ENCODE results near the gene FRAS1.
"Not testable (repeated sequence)": the region's sequence is repeated elsewhere in the genome, so short reads cannot be mapped to it uniquely, and the experiment has no call there.

The FRAS1 gene

DNA sequence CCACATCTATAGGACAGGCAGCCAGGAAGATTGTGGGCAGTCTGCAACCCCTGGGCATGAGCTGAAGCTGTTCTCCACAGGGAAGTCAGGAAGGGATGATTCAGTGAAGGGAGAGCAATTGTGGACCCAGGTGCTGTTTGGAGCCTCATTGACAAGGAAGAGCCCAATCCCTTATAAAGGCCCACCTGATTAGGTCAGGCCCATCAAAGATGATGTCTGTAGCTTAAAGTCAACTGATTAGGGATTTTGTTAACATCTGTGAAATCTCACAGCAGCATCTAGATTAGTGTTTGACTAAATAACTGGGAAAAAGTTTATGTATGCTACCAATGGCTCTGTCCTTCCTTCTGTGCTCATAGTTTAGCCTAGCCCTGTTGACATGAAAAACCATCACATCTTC, 127.5 kb downstream of the FRAS1 start:
- Mint-ChIP-seq H3K27ac (no peak overlapping the region), H3K9me3 (no peaks in the 10 kb centered on the region), H3K36me3 (ENCODE audit: low read depth) (no peaks in the 10 kb centered on the region), H3K27me3 (ENCODE audit: low read depth) (peaks cover 3% of the 10 kb centered on the region), H3K4me3 (no peak overlapping the region), H3K4me1 (ENCODE audit: low read depth) (no peaks in the 10 kb centered on the region)
- DNase-seq (ENCODE audit: low spot score) = no peak

DNA sequence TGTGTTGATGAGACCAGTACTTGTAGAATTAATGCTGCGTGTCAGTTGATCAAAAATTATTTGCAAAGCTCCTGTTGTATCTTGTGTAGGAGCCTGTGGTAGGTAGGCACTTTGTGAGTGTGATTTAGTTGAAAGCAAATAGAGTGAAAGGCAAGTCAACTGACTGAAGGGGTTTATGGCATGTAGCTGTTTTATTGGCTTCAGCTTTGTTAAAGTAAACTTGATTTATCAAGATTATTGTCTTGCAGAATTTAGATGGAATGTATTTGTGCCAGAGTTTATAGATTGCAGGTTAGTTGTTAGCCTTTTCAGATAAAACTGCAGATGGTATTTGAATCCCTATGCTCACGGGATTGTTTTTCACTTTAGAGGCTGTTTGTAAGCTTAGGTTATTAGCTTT, 128.0 kb downstream of the FRAS1 start:
- no peak for DNase-seq (ENCODE audit: low spot score)
- Mint-ChIP-seq H3K4me3 (no peak overlapping the region), H3K27me3 (ENCODE audit: low read depth) (peaks cover 3% of the 10 kb centered on the region), H3K27ac (no peak overlapping the region), H3K36me3 (ENCODE audit: low read depth) (no peaks in the 10 kb centered on the region), H3K9me3 (no peaks in the 10 kb centered on the region), H3K4me1 (ENCODE audit: low read depth) (no peaks in the 10 kb centered on the region)

DNA sequence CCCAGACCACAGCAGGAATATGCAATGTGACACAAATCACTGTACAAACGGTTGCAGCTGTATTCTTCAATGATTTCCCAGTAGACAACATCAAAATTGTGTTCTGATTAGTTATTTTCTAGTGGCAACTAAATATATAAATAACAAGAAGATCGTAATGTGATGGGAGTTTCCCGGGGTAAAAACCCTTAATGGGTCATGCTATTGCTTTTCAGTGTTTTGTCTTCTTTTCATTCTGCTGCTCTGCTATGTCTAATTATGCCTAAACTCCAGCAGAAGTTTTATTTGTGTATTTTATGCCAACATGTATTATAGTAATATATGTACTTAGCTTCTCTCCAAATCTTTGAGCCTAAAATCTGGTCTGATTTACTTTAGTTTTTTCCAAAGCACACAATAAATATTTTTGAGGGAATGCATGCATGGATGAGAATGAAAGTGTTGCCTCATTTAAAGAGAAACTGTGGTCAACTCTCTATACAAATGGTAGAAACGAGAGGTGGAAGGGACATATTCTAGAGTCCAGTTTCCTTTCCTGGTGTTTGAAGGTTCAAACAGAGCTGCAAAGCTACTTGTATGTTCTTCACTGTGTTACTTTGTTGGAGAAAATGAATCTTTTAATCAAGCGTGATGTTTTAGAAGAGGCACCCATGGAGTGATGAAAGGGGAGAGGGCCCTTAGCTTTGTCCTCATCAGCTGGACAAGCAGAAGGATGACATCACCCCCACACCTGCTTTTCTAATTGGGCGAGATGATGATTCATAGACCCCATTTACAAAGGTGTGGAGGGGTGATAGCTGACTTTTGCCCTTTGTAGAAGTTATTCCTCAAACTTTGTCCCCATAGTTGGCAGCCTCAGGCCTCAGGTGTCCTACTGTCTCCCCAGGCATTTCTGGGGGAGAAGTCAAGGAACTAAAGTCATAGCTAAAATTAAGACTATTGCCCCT, 129.7 kb downstream of the FRAS1 start:
- no peaks in the 10 kb centered on the region for H3K9me3 Mint-ChIP-seq
- no peak overlapping the region for H3K4me3 Mint-ChIP-seq
- no peak overlapping the region for H3K27ac Mint-ChIP-seq
- H3K27me3 Mint-ChIP-seq (ENCODE audit: low read depth) = peaks cover 3% of the 10 kb centered on the region
- H3K4me1 Mint-ChIP-seq (ENCODE audit: low read depth) = no peaks in the 10 kb centered on the region
- H3K36me3 Mint-ChIP-seq (ENCODE audit: low read depth) = no peaks in the 10 kb centered on the region
- DNase-seq (ENCODE audit: low spot score) = no peak

DNA sequence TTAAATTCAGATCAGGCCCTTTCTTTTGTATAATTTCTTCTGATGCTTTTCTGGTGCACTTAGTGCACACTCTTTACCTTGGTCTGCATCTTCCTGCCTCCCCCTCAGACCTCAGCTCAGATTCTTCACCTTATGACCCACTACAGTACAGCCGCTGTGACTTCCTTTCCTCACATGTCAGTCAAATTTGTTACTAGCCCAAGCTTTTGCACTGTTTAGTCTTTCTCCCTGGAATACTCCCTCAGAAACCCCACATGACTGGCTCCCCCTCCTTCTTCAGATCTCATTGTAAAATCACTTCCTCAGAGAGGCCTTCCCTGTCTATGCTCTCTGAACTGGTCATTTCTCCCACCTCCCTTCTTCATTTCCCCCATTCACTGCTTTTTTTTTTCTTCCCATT, 132.9 kb downstream of the FRAS1 start:
- DNase-seq (ENCODE audit: low spot score) = no peak
- Mint-ChIP-seq H3K4me1 (ENCODE audit: low read depth) (no peaks in the 10 kb centered on the region), H3K4me3 (no peak overlapping the region), H3K36me3 (ENCODE audit: low read depth) (no peaks in the 10 kb centered on the region), H3K27ac (no peak overlapping the region), H3K9me3 (no peaks in the 10 kb centered on the region), H3K27me3 (ENCODE audit: low read depth) (peaks cover 3% of the 10 kb centered on the region)

- H3K4me3 Mint-ChIP-seq = no peak overlapping the region
- H3K4me1 Mint-ChIP-seq (ENCODE audit: low read depth) = no peaks in the 10 kb centered on the region
- H3K27me3 Mint-ChIP-seq (ENCODE audit: low read depth) = peaks cover 3% of the 10 kb centered on the region
- H3K36me3 Mint-ChIP-seq (ENCODE audit: low read depth) = no peaks in the 10 kb centered on the region
- no peaks in the 10 kb centered on the region for H3K9me3 Mint-ChIP-seq
- H3K27ac Mint-ChIP-seq = no peak overlapping the region
- no peak for DNase-seq (ENCODE audit: low spot score)
These were observed 133.5 kb downstream of the FRAS1 start for GRCh38 chr4:78190595-78190994.

DNA sequence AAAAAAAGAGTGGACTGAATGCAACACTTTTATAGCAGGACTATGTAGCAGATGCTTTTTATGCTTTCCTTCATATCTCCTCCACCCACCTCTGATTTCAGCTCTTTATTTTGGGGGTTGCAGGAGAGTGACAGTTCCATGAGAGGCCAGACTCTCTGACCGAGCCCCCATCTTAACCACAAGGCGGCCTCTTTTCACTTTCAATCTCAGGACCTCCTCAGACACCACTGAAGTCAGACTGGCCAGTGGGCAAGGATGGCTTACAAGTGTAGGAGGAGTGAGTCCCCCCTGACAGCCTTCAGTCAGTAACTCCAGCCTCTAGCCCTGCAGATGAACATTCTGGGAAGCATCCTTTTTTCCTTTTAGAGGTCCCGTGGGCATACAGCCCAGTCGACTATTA, 140.8 kb downstream of the FRAS1 start:
- no peaks in the 10 kb centered on the region for H3K4me1 Mint-ChIP-seq (ENCODE audit: low read depth)
- no peaks in the 10 kb centered on the region for H3K27me3 Mint-ChIP-seq (ENCODE audit: low read depth)
- no peaks in the 10 kb centered on the region for H3K36me3 Mint-ChIP-seq (ENCODE audit: low read depth)
- H3K27ac Mint-ChIP-seq = no peak overlapping the region
- no peaks in the 10 kb centered on the region for H3K9me3 Mint-ChIP-seq
- H3K4me3 Mint-ChIP-seq = no peak overlapping the region
- no peak for DNase-seq (ENCODE audit: low spot score)

DNA sequence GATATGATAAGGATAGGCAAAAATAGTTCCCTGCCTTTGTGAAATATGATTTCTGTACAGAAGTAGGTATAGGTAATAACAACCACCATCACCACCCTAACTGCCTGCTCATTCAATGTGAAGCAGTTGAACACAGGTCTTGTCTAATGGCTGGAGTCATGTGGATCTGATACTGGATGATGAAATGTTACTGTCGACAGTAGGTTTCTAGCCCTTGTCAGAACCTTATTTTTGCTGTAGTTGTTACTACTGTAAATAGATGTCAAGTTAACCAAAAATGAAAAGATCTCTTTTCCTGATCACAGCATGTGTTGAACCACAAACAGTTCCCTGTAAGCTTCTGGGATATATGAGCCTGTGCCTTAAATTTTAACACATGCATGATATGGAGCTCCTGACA, 142.9 kb downstream of the FRAS1 start:
- no peak for DNase-seq (ENCODE audit: low spot score)
- Mint-ChIP-seq H3K36me3 (ENCODE audit: low read depth) (no peaks in the 10 kb centered on the region), H3K27me3 (ENCODE audit: low read depth) (no peaks in the 10 kb centered on the region), H3K9me3 (no peaks in the 10 kb centered on the region), H3K4me3 (no peak overlapping the region), H3K4me1 (ENCODE audit: low read depth) (no peaks in the 10 kb centered on the region), H3K27ac (no peak overlapping the region)

DNA sequence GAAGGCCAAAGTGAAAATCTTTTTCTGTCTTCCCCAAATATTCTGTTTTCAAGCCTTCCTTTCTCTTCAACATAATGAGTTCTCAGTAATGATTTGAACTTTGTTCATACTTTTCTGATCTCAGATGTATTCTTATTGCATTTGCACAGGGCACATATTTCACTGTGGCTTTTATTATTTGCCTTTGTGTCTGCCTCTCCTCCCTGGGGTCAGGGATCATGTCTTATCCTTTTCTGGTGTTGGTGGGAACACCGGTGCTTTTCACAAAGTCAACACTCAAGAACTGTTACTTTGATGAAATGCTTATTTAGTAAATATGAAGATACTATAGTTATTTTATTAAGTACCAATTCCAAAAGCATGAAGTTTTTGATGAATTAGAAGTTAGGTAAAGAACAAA, 143.8 kb downstream of the FRAS1 start:
- Mint-ChIP-seq H3K36me3 (ENCODE audit: low read depth) (no peaks in the 10 kb centered on the region), H3K27ac (no peak overlapping the region), H3K9me3 (no peaks in the 10 kb centered on the region), H3K4me1 (ENCODE audit: low read depth) (no peaks in the 10 kb centered on the region), H3K27me3 (ENCODE audit: low read depth) (no peaks in the 10 kb centered on the region), H3K4me3 (no peak overlapping the region)
- no peak for DNase-seq (ENCODE audit: low spot score)

- Mint-ChIP-seq H3K27me3 (ENCODE audit: low read depth) (peaks cover 2% of the 10 kb centered on the region), H3K9me3 (no peaks in the 10 kb centered on the region), H3K36me3 (ENCODE audit: low read depth) (no peaks in the 10 kb centered on the region), H3K4me1 (ENCODE audit: low read depth) (no peaks in the 10 kb centered on the region), H3K4me3 (no peak overlapping the region), H3K27ac (no peak overlapping the region)
- no peak for DNase-seq (ENCODE audit: low spot score)
These were observed 147.1 kb downstream of the FRAS1 start for GRCh38 chr4:78204176-78204575.

GRCh38 chr4:78205591-78205990, 148.5 kb downstream of the FRAS1 start:
- Mint-ChIP-seq H3K4me3 (no peak overlapping the region), H3K36me3 (ENCODE audit: low read depth) (no peaks in the 10 kb centered on the region), H3K4me1 (ENCODE audit: low read depth) (no peaks in the 10 kb centered on the region)

GRCh38 chr4:78207541-78207940, 150.4 kb downstream of the FRAS1 start:
- Mint-ChIP-seq H3K4me1 (ENCODE audit: low read depth) (no peaks in the 10 kb centered on the region), H3K27me3 (ENCODE audit: low read depth) (peaks cover 2% of the 10 kb centered on the region), H3K36me3 (ENCODE audit: low read depth) (no peaks in the 10 kb centered on the region), H3K27ac (no peak overlapping the region), H3K4me3 (no peak overlapping the region), H3K9me3 (no peaks in the 10 kb centered on the region)
- DNase-seq (ENCODE audit: low spot score) = no peak

More at GRCh38 chr4:78205591-78205990, 148.5 kb downstream of the FRAS1 start:
- no peaks in the 10 kb centered on the region for H3K9me3 Mint-ChIP-seq
- no peak for DNase-seq (ENCODE audit: low spot score)
- no peak overlapping the region for H3K27ac Mint-ChIP-seq
- H3K27me3 Mint-ChIP-seq (ENCODE audit: low read depth) = peaks cover 2% of the 10 kb centered on the region

DNA sequence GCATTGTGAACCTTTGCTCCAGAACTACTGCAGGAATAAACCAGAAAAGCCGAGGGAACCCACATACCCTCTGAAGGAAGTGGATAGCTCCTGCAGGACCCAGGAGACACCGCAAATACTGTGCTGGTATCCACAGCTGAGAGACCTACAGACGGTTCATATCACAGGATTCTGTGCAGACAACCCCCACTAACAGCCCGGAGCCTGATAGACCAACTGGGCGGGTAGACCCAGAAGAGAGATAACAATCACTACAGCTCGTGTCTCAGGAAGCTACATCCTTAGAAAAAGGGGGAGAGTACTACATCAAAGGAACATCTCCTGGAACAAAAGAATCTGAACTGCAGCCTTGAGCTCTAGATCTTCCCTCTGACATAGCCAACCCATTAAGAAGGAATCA, 150.8 kb downstream of the FRAS1 start:
- DNase-seq (ENCODE audit: low spot score) = no peak
- Mint-ChIP-seq H3K27me3 (ENCODE audit: low read depth) (peaks cover 2% of the 10 kb centered on the region), H3K9me3 (no peaks in the 10 kb centered on the region)

GRCh38 chr4:78208896-78209295, 151.8 kb downstream of the FRAS1 start:
- not testable (repeated sequence) for DNase-seq (ENCODE audit: low spot score); H3K27me3 Mint-ChIP-seq (ENCODE audit: low read depth); H3K4me3 Mint-ChIP-seq; H3K36me3 Mint-ChIP-seq (ENCODE audit: low read depth); H3K9me3 Mint-ChIP-seq; H3K4me1 Mint-ChIP-seq (ENCODE audit: low read depth); H3K27ac Mint-ChIP-seq

More for the DNA sequence above, 150.8 kb downstream of the FRAS1 start:
- Mint-ChIP-seq H3K27ac (no peak overlapping the region), H3K4me3 (no peak overlapping the region), H3K36me3 (ENCODE audit: low read depth) (no peaks in the 10 kb centered on the region), H3K4me1 (ENCODE audit: low read depth) (no peaks in the 10 kb centered on the region)

DNA sequence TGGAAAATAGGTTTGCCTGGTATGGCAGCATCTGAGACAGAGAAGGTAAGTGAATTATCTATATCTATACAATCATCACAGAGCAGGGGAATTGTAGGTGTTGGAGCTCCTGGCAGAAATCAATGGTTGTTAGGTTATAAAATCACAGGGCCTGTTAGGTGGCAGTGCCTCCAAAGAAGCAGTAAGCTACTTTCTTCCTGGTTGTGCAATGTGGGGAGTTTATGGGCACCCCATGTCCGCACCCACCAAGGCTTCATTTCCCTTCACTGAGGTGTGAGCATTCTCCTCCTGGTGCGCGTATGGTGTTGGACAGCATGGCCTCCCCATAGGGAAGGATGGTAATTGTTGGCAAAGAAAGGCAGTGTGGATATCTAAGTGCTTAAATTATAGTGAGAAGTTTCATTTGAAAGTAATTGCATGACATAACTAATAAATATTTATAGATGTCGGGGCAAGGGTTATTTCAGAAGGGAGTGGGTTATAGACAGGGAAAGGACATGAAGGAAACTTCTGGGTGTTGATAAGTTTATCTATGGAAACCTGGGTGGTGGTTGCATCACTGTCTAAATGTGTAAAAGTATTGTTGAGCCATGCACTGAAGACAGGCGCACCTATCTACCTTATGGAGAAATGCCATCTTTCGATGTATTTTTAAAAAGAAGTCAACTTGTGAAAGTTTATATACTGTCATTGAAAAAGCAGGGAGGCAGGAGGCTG, 153.7 kb downstream of the FRAS1 start:
- Mint-ChIP-seq H3K27ac (no peak overlapping the region), H3K4me1 (ENCODE audit: low read depth) (no peaks in the 10 kb centered on the region), H3K36me3 (ENCODE audit: low read depth) (no peaks in the 10 kb centered on the region), H3K27me3 (ENCODE audit: low read depth) (peaks cover 2% of the 10 kb centered on the region), H3K4me3 (no peak overlapping the region), H3K9me3 (no peaks in the 10 kb centered on the region)
- no peak for DNase-seq (ENCODE audit: low spot score)
